ENCODE data around the gene FAM184A. TPM values are rescaled to one million over a fixed set of nuclear protein-coding genes. Genes with fewer than 3 reads are reported as not detected.
A peak's percentile ranks its signal among the peaks of the same experiment; 100 is the strongest.

The FAM184A gene
- total and polyA plus RNA-seq, 9 of the 15 experiments (the other 6 are each of a cell fraction or from before 2014, with no cell fraction given): 6.4 to 18.7 (median 13.1) TPM

GRCh38 chr6:119035459-119035858 lies 43.0 kb downstream of the FAM184A start (continued):
- TF ChIP-seq POU5F1 (IDR thresholded peaks at IDR 0.05; ENCODE audit: borderline replicate concordance, low read depth, low read length, partially characterized antibody) (no peak), TCF3 (CRISPR knock-in tag; IDR thresholded peaks at IDR 0.05) (peak; percentile 81), RFX1 (IDR thresholded peaks at IDR 0.05) (no peak), ETS2 (tag; IDR thresholded peaks at IDR 0.05; ENCODE audit: borderline replicate concordance, poor library complexity, severe bottlenecking) (no peak), RBM22 (IDR thresholded peaks at IDR 0.05; ENCODE audit: low read depth, low read length, poor library complexity, severe bottlenecking) (no peak), KDM2B (CRISPR knock-in tag; IDR thresholded peaks at IDR 0.05) (no peak), TEAD2 (tag; IDR thresholded peaks at IDR 0.05) (no peak), ZNF507 (tag; conservative IDR thresholded peaks at IDR 0.05) (no peak), NFE2L1 (tag; IDR thresholded peaks at IDR 0.05; ENCODE audit: borderline replicate concordance, low read depth) (no peak), SIX5 (IDR thresholded peaks at IDR 0.05; ENCODE audit: borderline replicate concordance in 1 of 2, insufficient read depth in 1 of 2, low read depth in 1 of 2, low read length in 2 of 2) (no peak), TAF9B (IDR thresholded peaks at IDR 0.05; ENCODE audit: partially characterized antibody) (no peak), ETV6 (IDR thresholded peaks at IDR 0.05; ENCODE audit: borderline replicate concordance in 1 of 2, low read depth in 2 of 2, low read length in 1 of 2) (no peak), ETV6 (CRISPR knock-in tag; IDR thresholded peaks at IDR 0.05; ENCODE audit: borderline replicate concordance) (no peak), CBFB (CRISPR knock-in tag; IDR thresholded peaks at IDR 0.05) (no peak), ZNF407 (IDR thresholded peaks at IDR 0.05; ENCODE audit: low read depth) (no peak), RBFOX2 (IDR thresholded peaks at IDR 0.05; ENCODE audit: low read depth, low read length) (no peak), POLR2AphosphoS2 (IDR thresholded peaks at IDR 0.05; ENCODE audit: low read length) (no peak), ZNF316 (IDR thresholded peaks at IDR 0.05) (no peak), RBM15 (IDR thresholded peaks at IDR 0.05; ENCODE audit: insufficient read depth, low read length) (no peak), MCM7 (IDR thresholded peaks at IDR 0.05) (no peak), SP2 (IDR thresholded peaks at IDR 0.05; ENCODE audit: extremely low read depth, low read depth, low read length, poor library complexity, severe bottlenecking) (no peak), ZNF12 (CRISPR knock-in tag; IDR thresholded peaks at IDR 0.05) (no peak)

Data from K562 (cell line).